Hypothalamus (tissue), 51 donors: ENCODE data around the gene SDHAF3.
"Not testable (repeated sequence)": the region's sequence is repeated elsewhere in the genome, so short reads cannot be mapped to it uniquely, and the experiment has no call there.

ENCODE experiments used
- DNase-seq, 51 donors: peaks; one replicate each; lab custom pipeline; 2025; lab: John Stamatoyannopoulos, UW

The SDHAF3 gene

DNA sequence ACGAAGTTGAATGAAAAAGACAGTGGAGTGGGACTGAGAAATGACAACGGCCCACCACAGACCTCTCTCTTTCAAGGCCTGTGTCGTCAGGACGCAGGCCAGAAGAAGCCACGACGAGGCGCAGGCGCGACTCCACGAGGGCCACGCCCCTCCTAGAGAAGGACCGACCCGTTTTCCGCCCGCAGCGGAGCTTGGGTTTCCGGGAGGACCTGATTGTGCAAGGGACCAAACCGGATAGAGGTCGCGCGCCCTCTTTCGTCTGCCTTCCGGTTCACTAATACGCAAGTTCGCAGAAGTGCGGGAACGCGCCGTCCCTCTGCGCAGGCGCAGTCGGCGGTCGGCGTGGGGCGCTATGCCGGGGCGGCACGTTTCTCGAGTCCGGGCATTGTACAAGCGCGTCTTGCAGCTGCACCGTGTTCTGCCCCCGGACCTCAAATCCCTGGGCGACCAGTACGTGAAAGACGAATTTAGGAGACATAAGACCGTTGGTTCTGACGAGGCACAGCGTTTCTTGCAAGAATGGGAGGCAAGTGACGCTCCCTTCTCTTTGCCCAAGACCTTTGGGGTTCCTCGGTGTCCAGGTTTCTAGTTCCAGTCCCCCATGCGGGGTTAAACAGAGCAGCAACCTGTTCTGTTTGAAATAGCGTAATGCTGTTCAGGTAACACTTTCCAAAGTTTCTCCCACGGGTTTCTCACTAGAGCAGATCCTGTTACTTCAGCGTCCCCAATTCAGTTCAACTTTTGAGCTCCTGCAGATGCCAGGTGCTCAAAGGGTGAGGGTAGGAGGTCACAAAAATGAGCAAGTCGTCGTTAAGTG, at the start of gene SDHAF3:
Gene SDHAF3, plus strand, starts transcription at position 327 of the 817 bp plus-strand sequence. Its CDS starts 26 bp downstream, at position 353.
- peak; percentile 76 to 98 (median 93) for DNase-seq

DNA sequence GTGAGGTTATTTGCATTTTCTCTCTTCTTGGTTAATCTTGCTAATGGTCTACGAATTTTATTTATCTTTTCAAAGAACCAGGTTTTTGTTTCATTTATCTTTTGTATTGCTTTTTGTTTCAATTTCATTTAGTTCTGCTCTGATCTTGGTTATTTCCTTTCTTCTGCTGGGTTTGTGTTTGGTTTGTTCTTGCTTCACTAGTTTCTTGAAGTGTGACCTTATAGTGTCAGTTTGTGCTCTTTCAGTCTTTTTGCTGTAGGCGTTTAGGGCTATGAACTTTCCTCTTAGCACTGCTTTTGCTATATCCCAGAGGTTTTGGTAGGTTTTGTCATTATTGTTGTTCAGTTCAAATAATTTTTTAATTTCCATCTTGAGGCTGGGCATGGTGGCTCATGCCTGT, 45.5 kb upstream of the SDHAF3 start:
- not testable (repeated sequence) for DNase-seq

DNA sequence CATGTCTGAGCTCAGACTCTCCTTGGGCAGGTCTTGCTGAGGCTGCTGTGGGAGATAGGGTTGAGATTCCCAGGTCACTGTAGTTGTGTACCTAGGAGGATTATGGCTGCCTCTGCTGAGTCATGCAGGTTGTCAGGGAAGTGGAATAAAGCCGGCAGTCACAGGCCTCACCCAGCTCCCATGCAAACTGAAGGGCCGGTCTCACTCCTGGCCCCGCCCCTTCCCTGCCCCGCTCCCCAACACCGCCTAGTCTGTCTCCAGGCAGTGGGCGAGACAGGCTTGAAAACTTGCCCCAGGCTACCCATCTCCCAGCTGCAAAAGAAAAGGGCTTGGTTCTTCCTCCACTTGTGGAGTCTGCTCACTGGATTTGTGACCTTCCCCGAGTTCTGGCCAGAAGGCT, 41.6 kb upstream of the SDHAF3 start:
- DNase-seq, result no peak

DNA sequence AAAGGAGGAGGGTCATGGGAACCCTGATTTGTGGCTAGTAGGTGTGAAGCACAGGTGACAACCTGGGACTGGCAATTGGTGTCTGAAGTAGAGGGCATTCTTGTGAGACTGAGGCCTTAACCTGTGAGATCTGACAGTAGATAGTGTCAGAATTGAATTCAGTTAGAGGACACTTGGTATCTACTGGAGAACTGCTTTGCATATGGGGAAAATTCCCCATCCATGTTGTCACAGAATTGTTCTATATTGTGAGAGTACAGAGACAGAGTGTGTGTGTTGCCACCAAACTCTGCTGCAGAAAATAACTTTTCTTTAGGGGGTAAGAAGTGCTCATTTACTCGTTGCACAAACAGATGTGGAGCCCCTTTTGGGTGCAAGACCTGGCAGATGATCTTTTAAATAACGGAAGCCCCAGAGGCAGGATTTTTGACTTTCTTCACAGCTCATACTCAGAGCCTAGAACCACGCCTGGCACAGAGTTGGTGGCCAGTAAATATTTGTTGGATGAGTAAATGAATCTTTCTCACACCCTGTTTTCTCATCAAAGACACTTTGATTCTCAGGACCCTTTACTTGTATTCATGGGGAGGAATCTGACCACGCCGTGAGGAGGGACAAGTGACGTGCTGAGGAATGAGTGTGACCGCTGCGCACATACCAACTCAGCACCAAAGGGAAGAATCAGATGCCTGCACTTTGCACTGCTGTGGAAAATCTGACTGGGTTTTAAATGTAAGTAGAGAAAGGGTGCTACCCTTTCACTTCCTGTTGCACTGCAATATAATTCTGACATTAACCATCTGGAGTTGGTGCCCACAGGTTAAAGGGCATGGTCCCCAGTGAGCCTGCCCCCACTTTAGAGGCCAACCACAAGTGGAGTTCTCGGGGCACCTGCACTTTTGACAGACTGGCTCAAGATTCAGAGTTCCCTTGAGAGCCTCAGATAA, 39.2 kb upstream of the SDHAF3 start:
- no peak for DNase-seq

DNA sequence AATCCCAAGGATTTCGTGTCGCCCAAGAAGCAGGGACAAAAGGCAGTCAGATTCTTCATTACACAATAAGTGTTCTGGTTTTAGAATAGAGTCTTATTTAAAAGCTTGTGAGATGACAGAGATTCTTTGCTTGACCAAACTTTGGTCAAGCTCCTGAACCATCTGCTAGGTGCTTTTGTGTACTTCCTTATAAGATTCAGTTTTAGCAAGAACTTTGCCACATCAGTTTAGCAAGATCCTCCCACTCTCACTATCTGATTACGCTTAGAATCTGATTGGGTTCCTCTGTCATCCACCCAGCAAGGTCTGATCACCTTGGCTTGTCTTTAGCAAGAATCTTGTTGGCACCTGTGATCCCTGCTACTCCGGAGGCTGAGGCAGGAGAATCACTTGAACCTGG, 38.2 kb upstream of the SDHAF3 start:
- DNase-seq, result no peak

DNA sequence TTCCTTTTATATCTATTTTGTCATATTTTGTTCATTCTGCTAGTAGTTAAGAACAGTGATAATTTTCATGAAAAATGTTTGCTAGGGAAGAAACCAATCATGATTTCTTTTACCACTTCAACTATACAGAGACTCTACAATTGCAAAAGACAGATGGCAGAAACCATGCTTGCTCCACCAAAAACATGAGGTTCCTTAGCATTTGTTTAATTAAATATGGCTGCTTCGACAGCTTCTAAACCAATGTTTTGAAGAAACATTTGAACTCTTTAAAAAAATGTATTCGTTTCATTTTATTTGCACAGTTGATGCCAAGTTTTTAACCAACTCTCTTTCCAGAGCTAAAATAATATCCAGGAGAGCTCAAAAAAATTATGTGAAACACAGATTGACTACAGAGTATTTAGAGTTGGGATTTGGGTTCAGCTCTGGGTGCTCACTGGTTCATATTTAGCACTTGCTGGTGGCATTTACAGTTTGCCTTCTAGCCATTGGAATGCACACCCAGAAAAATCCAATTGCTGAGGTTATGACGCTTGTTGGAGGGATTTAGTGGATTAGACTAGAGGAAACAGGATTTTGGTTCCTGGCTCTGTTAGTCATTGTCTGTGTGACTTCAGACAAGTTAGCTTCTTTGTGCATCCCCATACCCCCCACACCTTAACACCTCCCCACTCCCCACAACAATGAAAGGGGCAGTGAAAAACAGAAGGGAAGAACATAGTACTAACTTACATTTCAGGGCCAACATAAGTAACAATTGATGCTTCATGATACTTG, 35.8 kb upstream of the SDHAF3 start:
- DNase-seq, result no peak

DNA sequence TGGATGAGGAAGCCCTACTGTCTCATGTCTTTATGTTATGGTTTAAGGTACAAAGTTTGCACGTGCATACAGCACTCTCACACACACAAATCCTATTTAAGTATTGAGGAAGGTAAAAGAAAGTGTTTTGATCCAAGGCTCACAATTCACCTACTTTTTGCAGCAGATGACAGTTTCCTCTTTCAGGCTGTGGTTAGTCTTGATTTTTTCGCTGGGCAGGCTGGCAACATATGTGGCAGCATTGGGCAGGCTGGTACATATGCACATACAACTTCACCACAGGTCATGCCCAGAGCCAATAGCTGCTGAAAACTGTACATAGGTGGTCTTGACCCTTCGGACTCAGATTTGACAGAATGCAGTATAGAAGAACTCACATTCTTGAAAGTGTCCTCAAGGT, 29.1 kb upstream of the SDHAF3 start:
- DNase-seq, result no peak

DNA sequence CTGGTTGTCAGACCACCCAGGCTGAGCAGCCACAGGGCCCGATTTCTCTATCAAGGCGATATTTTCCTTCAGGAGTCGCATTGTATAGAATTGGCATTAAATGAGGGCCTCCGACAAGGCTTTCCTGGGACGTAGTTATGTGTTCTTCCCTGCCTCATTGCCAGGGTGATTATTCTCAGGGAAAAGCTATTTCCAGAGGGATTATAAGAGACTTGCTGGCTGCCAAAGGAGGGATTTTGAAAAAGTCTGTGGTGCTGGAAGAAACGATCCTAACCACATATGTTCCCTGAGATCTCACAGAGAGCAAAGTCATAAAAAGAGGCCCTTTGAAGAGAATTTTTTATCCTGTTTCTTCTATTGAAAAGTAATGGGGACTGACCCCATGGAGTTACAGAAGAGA, 27.7 kb upstream of the SDHAF3 start:
- DNase-seq, result no peak

DNA sequence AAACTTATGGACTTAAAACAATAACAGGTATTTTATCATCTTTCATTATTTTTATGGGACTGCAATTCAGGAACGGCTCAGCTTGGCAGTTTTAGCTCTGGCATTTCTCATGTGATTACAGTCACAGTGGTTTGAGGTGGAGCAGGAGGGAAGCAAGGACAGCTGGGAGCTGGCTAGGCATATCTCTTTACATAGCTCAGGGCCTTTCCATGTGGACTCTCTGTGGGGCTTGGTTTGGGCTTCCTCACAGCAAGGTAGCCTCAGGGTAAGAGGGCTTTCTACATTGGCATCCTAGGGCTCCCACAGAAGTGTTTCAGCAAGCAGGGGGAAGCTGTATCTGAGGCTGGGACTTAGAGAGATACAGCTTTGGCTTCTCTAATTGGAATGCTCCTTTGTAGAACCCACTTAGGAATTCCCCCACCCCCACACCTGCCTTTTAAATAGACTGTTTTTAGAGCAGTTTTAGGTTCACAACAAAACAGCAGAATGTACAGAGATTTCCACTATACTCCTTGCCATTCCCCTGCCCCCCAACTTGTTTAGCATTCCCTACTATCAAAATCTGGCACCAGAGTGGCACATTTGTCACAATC, 26.6 kb upstream of the SDHAF3 start:
- DNase-seq, result no peak

DNA sequence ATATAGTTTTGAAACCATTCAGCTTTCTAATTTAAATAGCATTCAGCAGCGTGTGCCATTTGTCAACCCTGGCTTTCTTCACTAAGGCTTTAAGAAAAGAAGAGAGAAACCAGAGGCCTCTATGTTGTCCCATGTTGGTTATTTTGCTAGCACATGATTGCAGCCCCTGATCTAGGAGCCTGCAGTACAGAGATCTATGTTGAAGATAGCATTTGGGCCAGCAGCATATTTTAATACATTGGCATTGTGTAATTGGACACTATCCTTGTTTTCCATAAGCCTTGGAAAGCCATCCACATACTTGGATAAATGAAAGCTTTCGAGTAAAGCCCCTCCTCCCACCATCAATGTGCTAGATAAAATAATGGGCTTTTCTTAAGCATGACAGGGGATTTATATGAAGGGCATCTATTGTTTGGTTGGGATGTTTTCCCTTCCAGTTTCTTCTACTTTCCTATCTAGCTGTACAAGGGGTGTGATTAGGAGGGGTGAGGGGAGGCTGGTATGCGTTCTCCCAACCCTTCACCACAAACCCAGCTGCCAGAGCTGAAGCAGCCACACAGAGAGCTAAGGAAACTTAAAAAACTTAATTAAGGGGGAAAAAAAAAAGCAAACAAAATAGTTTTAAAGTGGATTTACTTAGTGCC, 23.1 kb upstream of the SDHAF3 start:
- DNase-seq, result no peak

DNA sequence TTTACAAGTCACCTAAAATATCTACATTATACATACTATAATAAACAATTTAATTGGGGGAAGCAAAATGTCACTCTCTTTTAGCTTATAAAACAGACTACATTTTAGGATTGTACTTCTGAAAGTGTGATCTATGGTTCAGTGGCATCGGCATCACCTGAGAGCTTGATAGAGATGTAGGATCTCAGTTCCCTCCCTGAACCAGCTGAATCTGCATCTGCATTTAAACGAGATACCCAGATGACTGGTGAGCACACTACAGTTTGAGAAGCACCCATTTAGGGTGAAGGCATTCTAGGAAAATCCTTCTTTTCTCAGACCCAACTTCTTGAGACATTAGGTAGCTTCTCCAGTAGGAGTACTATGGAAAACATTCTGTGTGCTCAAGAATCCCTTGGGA, 21.5 kb upstream of the SDHAF3 start:
- DNase-seq, result no peak

DNA sequence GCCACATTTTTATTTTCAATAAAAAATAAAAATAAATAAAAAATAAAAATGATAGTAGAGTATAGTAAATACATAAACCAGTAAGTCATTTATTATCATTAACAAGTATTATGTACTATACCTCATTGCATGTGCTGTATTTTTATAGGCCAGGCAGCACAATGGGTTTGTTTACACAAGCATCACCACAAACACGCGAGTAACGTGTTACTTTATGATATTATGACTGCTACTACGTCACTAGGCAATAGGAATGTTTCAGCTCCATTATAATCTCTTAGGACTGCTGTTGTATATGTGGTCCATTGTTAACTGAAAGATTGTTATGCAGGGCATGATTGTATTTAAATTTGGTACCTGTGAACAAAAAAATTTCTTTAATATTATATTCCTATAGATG, 20.8 kb upstream of the SDHAF3 start:
- no peak for DNase-seq

DNA sequence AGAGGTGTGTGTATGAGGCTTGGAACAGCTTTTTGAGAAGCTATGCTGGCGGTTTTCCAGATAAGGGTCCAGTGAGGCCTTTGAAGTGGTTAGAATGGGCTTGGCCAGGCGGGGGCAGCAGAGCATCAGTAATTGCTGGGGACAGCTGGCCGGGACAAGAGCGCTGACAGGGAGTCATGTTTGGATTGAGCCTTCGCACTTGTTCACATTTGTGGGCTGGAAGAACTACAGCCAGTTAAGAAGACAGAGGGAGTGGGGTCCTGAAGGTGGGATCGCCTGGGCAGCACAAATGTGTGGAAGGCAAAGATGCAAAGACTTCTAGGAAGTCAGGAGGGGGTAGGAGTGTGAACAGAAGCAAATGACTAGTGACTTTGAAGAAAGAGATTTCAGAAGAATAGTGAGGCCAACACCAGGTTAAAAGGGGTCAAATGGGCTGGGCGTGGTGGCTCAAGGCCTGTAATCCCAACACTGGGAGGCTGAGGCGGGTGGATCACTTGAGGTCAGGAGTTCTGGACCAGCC, 12.7 kb upstream of the SDHAF3 start:
- DNase-seq, result peak; percentile 4 to 87 (median 61)

DNA sequence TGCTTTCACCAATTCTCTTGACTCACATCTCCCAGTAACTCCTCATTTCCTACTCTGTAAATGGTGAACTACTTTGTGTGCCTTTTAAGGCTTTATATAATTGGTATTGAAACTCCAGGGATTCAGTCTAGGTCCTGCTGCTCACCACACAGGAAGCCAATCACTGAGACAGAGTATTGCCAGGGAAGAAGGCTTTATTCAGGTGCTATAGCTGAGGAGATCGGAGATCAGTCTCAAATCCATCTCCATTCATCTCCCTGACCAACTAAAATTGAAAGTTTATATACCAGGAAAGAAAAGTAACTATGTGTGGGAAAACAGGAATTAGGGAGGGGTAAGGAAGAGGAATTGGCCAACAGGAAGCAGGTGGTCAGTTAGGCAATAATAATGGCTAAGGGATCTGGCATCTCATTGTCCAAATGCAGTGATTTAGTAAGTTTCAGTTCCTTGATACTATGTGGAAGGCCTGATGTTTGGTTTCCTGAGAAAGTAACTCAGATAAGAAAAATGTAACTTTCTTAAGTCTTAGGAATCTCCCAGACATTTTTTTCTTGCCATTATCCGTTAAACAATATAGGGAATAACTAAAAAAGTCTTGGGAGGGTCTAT, 10.2 kb upstream of the SDHAF3 start:
- DNase-seq, result no peak

DNA sequence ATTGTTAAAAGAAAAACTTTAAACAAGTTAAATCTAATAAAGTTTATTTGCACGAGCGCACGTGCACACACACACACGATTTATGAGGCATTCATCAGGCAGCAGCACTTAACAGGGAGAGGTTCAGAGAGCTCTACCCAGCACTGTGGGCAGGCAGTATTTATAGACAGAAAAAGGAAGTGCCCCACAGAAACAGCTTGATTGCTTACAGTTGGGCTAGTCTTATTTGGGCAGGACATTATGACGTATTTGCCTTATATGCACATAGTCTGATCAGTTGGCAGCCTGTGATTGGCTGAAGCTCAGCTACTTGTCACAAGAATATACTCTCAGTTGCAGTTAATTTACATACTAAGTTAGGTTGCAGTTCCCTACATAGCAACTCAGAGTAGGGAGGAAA, 1.2 kb upstream of the SDHAF3 start:
- DNase-seq, result no peak

DNA sequence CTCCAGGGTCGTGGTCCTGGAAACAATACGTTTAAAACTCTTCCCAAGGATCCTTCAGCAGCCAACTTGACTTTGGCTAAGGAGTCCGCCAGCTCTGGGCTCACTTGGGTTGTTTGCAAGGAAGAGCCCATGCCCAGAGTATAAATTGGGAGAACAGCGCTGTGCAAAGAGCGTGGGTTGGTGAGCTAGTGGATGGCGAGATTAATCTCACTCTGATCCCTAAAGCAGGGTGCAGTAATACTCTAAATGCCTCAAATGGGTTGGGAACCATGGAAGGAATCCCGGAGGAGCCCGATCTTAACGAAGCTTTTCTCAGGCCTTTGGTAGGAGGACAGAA, 495 bp upstream of the SDHAF3 start:
- DNase-seq, result peak in 1 of 51 donors; percentile 51

DNA sequence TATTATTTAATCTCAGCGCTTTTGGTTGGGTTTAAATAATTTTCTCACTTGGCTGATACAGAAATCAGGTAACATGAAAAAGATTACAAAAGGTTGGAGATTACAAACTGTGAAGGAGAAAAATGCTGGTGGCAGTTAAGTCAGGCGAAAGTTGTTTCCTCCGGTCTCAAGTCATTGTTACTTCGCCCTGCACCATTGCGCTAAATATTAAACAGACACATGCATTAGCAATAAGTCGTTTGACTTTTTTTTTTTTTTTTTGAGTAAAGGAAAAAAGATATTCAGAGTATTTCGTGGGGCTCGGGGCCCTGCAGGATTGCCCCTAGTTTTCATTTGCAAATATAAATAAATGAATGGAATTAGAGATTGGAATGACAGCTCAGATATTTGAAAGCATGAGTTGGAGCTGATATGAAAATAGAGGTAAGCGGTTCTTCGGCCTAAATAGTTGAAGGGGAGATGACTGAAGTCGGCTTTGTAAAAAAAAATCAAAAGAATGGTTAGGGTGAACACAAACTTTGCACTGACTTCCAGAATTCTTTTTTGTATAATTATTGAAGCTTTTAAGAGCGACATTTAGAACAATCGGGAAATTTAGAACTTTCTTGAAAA, 914 bp downstream of the SDHAF3 start:
- DNase-seq, result no peak

DNA sequence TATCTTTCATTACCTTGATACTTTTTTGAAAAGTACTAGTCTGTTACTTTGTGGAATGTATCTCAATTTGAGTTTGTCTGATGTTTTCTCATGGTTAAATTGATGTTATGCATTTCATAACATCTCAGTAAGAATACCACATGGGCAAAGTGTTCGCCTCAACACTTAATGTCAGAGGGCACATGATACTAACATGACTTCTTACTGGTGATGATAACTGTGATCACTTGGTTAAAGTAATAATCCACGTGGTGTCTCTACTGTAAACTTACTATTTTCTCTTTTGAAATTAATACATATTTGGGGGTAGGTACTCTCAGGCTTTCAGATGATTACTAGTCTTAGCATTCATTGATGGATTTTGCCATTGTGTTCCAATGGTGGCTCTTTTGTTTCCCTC, 2.2 kb downstream of the SDHAF3 start:
- no peak for DNase-seq
